HCT116 (cell line): ENCODE data around the gene SLC44A5. TPM values are rescaled to one million over a fixed set of nuclear protein-coding genes. Genes with fewer than 3 reads are reported as not detected.
"Not testable (repeated sequence)": the region's sequence is repeated elsewhere in the genome, so short reads cannot be mapped to it uniquely, and the experiment has no call there.

Source experiments
- ATAC-seq: fragments of 200-7000 bp; cut with Tn5 transposase; 2 replicates; pipeline ENCODE4 v1.9.1; 2020; ENCODE audit warnings: mild to moderate bottlenecking, moderate library complexity
- BruUV-seq: library from RNA; stranded (reverse); fragments of 400-500 nt; replicated peaks from 2 replicates; lab custom pipeline; 2021; lab: Mats Ljungman, UMichigan
- CTCF ChIA-PET: fragments of 300-600 bp; sonication (Branson Sonifier 250); formaldehyde crosslinking; loops from one replicate; lab custom pipeline; 2021; ENCODE audit warnings: antibody characterized with exemption; lab: Charles Lee
- POLR2A ChIA-PET: fragments of 300-600, 350-600 bp; sonication (Branson Sonifier 250); formaldehyde crosslinking; loops from one replicate; lab custom pipeline; 2021; ENCODE audit warnings: antibody characterized with exemption; lab: Charles Lee
- RAD21 ChIA-PET, 2 experiments: fragments of 300-600 bp; sonication (Branson Sonifier 250); formaldehyde crosslinking; loops; one replicate each; lab custom pipeline; 2023; ENCODE audit warnings: low total read pairs in 2 of 2; ENCODE audit not compliant: uncharacterized antibody in 2 of 2, unreplicated experiment in 2 of 2, low non-redundant PET in 1 of 2; lab: Charles Lee
- DNase-seq: peaks from one replicate; pipeline ENCODE4 v3.0.0-alpha.2; 2010; ENCODE audit warnings: low read depth, low spot score
- H2AFZ ChIP-seq: fragments of 200-600 bp; shearing (Covaris generic), sonication (generic); 2 replicates; pipeline ENCODE4 v1.6.1; 2017; ENCODE audit warnings: low read depth, mixed run types, mixed read lengths, antibody characterized with exemption, low read length; ENCODE audit not compliant: poor library complexity, severe bottlenecking
- H3K27ac ChIP-seq: 2 replicates; pipeline ENCODE4 v1.5.1; 2012; ENCODE audit warnings: low read depth, low read length
- H3K27me3 ChIP-seq: fragments of 200-600 bp; sonication (generic); 2 replicates; pipeline ENCODE4 v1.6.1; 2016; ENCODE audit warnings: mixed run types, low read length, mixed read lengths; ENCODE audit not compliant: insufficient read depth
- H3K36me3 ChIP-seq, 2 experiments: fragments of 200-500 bp in 1 of 2; fragments of 200-600 bp in 1 of 2; sonication (Bioruptor generic) in 1 of 2; sonication (generic) in 1 of 2; 2 replicates each; pipeline versions ENCODE4 v1.5.1 to v1.6.1; 2014 to 2016; ENCODE audit warnings: low read length in 2 of 2, inconsistent platforms in 1 of 2, mixed read lengths in 1 of 2, mixed run types in 1 of 2; ENCODE audit not compliant: insufficient read depth in 2 of 2, control insufficient read depth in 1 of 2
- H3K4me1 ChIP-seq, 2 experiments: fragments of 200-600 bp in 1 of 2; sonication (generic) in 1 of 2; 2 replicates each; pipeline versions ENCODE4 v1.5.1 to v1.6.1; 2012 to 2017; ENCODE audit warnings: low read length in 2 of 2, inconsistent platforms in 1 of 2, mild to moderate bottlenecking in 1 of 2, mixed read lengths in 1 of 2, mixed run types in 1 of 2, moderate library complexity in 1 of 2; ENCODE audit not compliant: insufficient read depth in 2 of 2, control insufficient read depth in 1 of 2
- H3K4me2 ChIP-seq: fragments of 200-600 bp; sonication (generic); 2 replicates; pipeline ENCODE4 v1.6.1; 2017; ENCODE audit warnings: mixed run types, low read length, mixed read lengths
- H3K4me3 ChIP-seq, 2 experiments: fragments of 200-600 bp in 1 of 2; sonication (generic) in 1 of 2; replicated peaks in 1 of 2; 2 replicates each; pipeline ENCODE4 v1.5.1; 2011 to 2016; ENCODE audit warnings: low read length in 2 of 2, control low read depth in 1 of 2, low read depth in 1 of 2, mild to moderate bottlenecking in 1 of 2, mixed read lengths in 1 of 2, mixed run types in 1 of 2
- H3K79me2 ChIP-seq: fragments of 200-600 bp; sonication (generic); 2 replicates; pipeline ENCODE4 v1.6.1; 2017; ENCODE audit warnings: mild to moderate bottlenecking, mixed run types, low read length, moderate library complexity, mixed read lengths; ENCODE audit not compliant: insufficient read depth
- H3K9ac ChIP-seq: fragments of 200-600 bp; sonication (generic); 2 replicates; pipeline ENCODE4 v1.6.1; 2016; ENCODE audit warnings: low read length, mixed read lengths
- H3K9me2 ChIP-seq: fragments of 200-600 bp; sonication (generic), shearing (Covaris generic); 2 replicates; pipeline ENCODE4 v1.6.1; 2017; ENCODE audit warnings: mixed run types, mild to moderate bottlenecking, moderate library complexity; ENCODE audit not compliant: insufficient read depth
- H3K9me3 ChIP-seq, 2 experiments: fragments of 200-500 bp in 1 of 2; fragments of 200-600 bp in 1 of 2; sonication (Bioruptor generic) in 1 of 2; sonication (generic) in 1 of 2; 2 replicates each; pipeline ENCODE4 v1.6.1; 2014 to 2017; ENCODE audit warnings: low read length in 2 of 2, mixed read lengths in 2 of 2, inconsistent platforms in 1 of 2, low read depth in 1 of 2, mild to moderate bottlenecking in 1 of 2, mixed run types in 1 of 2, moderate library complexity in 1 of 2; ENCODE audit not compliant: control insufficient read depth in 1 of 2, insufficient read depth in 1 of 2
- H4K20me1 ChIP-seq: fragments of 200-600 bp; sonication (generic), shearing (Covaris generic); 2 replicates; pipeline ENCODE4 v1.6.1; 2017; ENCODE audit warnings: mixed run types, mild to moderate bottlenecking, moderate library complexity; ENCODE audit not compliant: insufficient read depth
- CBX3 ChIP-seq: IDR thresholded peaks from 2 replicates; pipeline ENCODE4 v1.6.1; 2012; ENCODE audit warnings: low read depth
- CEBPB ChIP-seq: IDR thresholded peaks from 2 replicates; pipeline ENCODE4 v1.6.1; 2012; ENCODE audit warnings: low read depth
- EGR1 ChIP-seq: IDR thresholded peaks from 2 replicates; pipeline ENCODE4 v1.6.1; 2012; ENCODE audit warnings: low read depth
- EZH2 ChIP-seq: fragments of 200-600 bp; sonication (generic); IDR thresholded peaks from 2 replicates; pipeline ENCODE4 v1.6.1; 2017; ENCODE audit warnings: antibody characterized with exemption, mixed run types
- EZH2phosphoT487 ChIP-seq: fragments of 200-600 bp; IDR thresholded peaks from 2 replicates; pipeline ENCODE4 v1.6.1; 2018; ENCODE audit warnings: antibody characterized with exemption, borderline replicate concordance
- FOSL1 ChIP-seq: IDR thresholded peaks from 2 replicates; pipeline ENCODE4 v1.6.1; 2012; ENCODE audit warnings: low read depth
- JUND ChIP-seq: IDR thresholded peaks from 2 replicates; pipeline ENCODE4 v1.6.1; 2012
- POLR2A ChIP-seq: IDR thresholded peaks from 2 replicates; pipeline ENCODE4 v1.7.0; 2011; ENCODE audit warnings: borderline replicate concordance; ENCODE audit not compliant: insufficient read depth, insufficient read length; ENCODE audit errors: extremely low read depth
- POLR2AphosphoS5 ChIP-seq: IDR thresholded peaks from 2 replicates; pipeline ENCODE4 v1.6.1; 2011; ENCODE audit warnings: mild to moderate bottlenecking, low read depth, low read length, moderate library complexity
- RAD21 ChIP-seq: IDR thresholded peaks from 2 replicates; pipeline ENCODE4 v1.6.1; 2012; ENCODE audit warnings: low read depth, mild to moderate bottlenecking
- SIN3A ChIP-seq: IDR thresholded peaks from 2 replicates; pipeline ENCODE4 v1.6.1; 2012; ENCODE audit warnings: low read depth
- SP1 ChIP-seq: IDR thresholded peaks from 2 replicates; pipeline ENCODE4 v1.6.1; 2012; ENCODE audit warnings: low read depth
- SRF ChIP-seq: IDR thresholded peaks from 2 replicates; pipeline ENCODE4 v1.6.1; 2012; ENCODE audit warnings: low read depth
- TCF7L2 ChIP-seq: IDR thresholded peaks from 2 replicates; pipeline ENCODE4 v1.7.0; 2011; ENCODE audit warnings: borderline replicate concordance, inconsistent platforms; ENCODE audit not compliant: insufficient read depth, insufficient read length; ENCODE audit errors: extremely low read depth
- YY1 ChIP-seq: IDR thresholded peaks from 2 replicates; pipeline ENCODE4 v1.6.1; 2011; ENCODE audit warnings: low read length, low read depth, moderate library complexity, mild to moderate bottlenecking; ENCODE audit not compliant: insufficient replicate concordance; ENCODE audit errors: extremely low read depth
- ZFX ChIP-seq: fragments of 450-650 bp; IDR thresholded peaks from 2 replicates; pipeline ENCODE4 v1.6.1; 2017
- ZNF274 ChIP-seq: fragments of 200-500 bp; sonication (Bioruptor generic); IDR thresholded peaks from 2 replicates; pipeline ENCODE4 v1.6.1; 2014; ENCODE audit warnings: mild to moderate bottlenecking, low read depth, low read length, inconsistent platforms
- intact Hi-C: fragments of 100-400 bp; cut with micrococcal nuclease; formaldehyde crosslinking; loops from 2 replicates; pipeline ENCODE4 v1.10.0; 2022
- total RNA-seq: library from RNA; stranded (reverse); gene quantifications from one replicate; pipeline ENCODE4 v1.2.1, GENCODE V29; 2021; ENCODE audit not compliant: unreplicated experiment
- TF ChIP-seq, protein P1 (sequence below): IDR thresholded peaks from 2 replicates; pipeline ENCODE4 v1.6.1; 2012
- TF ChIP-seq, protein P2 (sequence below): IDR thresholded peaks from 2 replicates; pipeline ENCODE4 v1.6.1; 2011; ENCODE audit warnings: mild to moderate bottlenecking, low read length, moderate library complexity; ENCODE audit not compliant: insufficient replicate concordance; ENCODE audit errors: extremely low read depth
- TF ChIP-seq, protein P3 (sequence below): IDR thresholded peaks from 2 replicates; pipeline ENCODE4 v1.6.1; 2012

Gene SLC44A5
- total RNA-seq, 1 experiment from 2014 or later, result 2.4 TPM

DNA sequence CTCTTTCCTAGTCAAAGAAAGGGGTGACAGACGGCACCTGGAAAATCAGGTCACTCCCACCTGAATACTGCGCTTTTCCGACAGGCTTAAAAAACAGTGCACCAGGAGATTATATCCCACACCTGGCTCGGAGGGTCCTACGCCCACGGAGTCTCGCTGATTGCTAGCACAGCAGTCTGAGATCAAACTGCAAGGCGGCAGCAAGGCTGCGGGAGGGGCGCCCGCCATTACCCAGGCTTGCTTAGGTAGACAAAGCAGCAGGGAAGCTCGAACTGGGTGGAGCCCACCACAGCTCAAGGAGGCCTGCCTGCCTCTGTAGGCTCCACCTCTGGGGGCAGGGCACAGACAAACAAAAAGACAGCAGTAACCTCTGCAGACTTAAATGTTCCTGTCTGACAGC, 134.4 kb downstream of the SLC44A5 start:
- RAD21 ChIA-PET, intact Hi-C loops, H3K4me3 ChIP-seq, ATAC-seq, H3K4me1 ChIP-seq, H2AFZ ChIP-seq, H3K9ac ChIP-seq, BruUV-seq, H3K4me2 ChIP-seq, H3K9me2 ChIP-seq, POLR2A ChIA-PET, H4K20me1 ChIP-seq, H3K27me3 ChIP-seq, DNase-seq, CTCF ChIA-PET, H3K27ac ChIP-seq, H3K79me2 ChIP-seq, H3K9me3 ChIP-seq, H3K36me3 ChIP-seq: not testable (repeated sequence)

DNA sequence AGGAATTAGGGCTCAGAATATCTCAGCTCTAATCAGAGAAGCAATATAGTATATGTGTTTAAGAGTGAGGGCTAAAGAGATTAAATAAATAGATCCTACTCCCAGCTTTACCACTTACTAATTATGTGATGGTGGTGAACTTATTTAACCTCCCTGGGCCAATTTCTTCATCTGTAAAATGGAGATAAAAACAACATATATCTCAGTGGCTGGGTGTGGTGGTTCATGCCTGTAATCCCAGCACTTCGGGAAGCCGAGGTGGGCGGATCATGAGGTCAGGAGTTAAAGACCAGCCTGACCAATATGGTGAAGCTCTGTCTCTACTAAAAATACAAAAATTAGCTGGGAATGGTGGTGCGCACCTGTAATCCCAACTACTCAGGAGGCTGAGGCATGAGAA, 135.2 kb downstream of the SLC44A5 start:
- intact Hi-C loops, result no loop called here

More for the DNA sequence above, 135.2 kb downstream of the SLC44A5 start:
- TF ChIP-seq, protein P1, sequence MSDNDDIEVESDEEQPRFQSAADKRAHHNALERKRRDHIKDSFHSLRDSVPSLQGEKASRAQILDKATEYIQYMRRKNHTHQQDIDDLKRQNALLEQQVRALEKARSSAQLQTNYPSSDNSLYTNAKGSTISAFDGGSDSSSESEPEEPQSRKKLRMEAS, result no peak
- TF ChIP-seq SIN3A (no peak), ZFX (no peak), EZH2 (no peak), CEBPB (no peak), CBX3 (no peak), YY1 (no peak), POLR2A (no peak), ZNF274 (no peak), JUND (no peak), RAD21 (no peak), POLR2AphosphoS5 (no peak), EZH2phosphoT487 (no peak), SRF (no peak), SP1 (no peak), FOSL1 (no peak), EGR1 (no peak), TCF7L2 (no peak)
- TF ChIP-seq, protein P2, sequence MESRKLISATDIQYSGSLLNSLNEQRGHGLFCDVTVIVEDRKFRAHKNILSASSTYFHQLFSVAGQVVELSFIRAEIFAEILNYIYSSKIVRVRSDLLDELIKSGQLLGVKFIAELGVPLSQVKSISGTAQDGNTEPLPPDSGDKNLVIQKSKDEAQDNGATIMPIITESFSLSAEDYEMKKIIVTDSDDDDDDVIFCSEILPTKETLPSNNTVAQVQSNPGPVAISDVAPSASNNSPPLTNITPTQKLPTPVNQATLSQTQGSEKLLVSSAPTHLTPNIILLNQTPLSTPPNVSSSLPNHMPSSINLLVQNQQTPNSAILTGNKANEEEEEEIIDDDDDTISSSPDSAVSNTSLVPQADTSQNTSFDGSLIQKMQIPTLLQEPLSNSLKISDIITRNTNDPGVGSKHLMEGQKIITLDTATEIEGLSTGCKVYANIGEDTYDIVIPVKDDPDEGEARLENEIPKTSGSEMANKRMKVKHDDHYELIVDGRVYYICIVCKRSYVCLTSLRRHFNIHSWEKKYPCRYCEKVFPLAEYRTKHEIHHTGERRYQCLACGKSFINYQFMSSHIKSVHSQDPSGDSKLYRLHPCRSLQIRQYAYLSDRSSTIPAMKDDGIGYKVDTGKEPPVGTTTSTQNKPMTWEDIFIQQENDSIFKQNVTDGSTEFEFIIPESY, result no peak
- TF ChIP-seq, protein P3, sequence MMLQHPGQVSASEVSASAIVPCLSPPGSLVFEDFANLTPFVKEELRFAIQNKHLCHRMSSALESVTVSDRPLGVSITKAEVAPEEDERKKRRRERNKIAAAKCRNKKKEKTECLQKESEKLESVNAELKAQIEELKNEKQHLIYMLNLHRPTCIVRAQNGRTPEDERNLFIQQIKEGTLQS, result no peak
- Histone ChIP-seq H4K20me1 (no peaks in the 10 kb centered on the region), H3K27me3 (no peaks in the 10 kb centered on the region), H3K79me2 (no peaks in the 10 kb centered on the region), H3K4me3 (no peak overlapping the region), H3K4me2 (no peak overlapping the region), H3K9me2 (no peaks in the 10 kb centered on the region), H3K36me3 (no peaks in the 10 kb centered on the region), H3K27ac (no peak overlapping the region), H3K9ac (no peak overlapping the region), H2AFZ (no peak overlapping the region), H3K4me1 (no peaks in the 10 kb centered on the region), H3K9me3 (no peaks in the 10 kb centered on the region)
- ChIA-PET RAD21 (no interaction called here), POLR2A (no interaction called here), CTCF (no interaction called here)
- no peak for DNase-seq
- no peak for ATAC-seq
- BruUV-seq, result no TSS peak
